Stimulated activated naive CD4-positive, alpha-beta T cell (primary cell): ENCODE measurements around the gene TSKU.
A peak's percentile ranks its signal among the peaks of the same experiment; 100 is the strongest.
"Not testable (repeated sequence)": the region's sequence is repeated elsewhere in the genome, so short reads cannot be mapped to it uniquely, and the experiment has no call there.

Experiments
- DNase-seq, 6 experiments: peaks; one replicate each; lab custom pipeline; 2025; lab: John Stamatoyannopoulos, UW

Gene TSKU

DNA sequence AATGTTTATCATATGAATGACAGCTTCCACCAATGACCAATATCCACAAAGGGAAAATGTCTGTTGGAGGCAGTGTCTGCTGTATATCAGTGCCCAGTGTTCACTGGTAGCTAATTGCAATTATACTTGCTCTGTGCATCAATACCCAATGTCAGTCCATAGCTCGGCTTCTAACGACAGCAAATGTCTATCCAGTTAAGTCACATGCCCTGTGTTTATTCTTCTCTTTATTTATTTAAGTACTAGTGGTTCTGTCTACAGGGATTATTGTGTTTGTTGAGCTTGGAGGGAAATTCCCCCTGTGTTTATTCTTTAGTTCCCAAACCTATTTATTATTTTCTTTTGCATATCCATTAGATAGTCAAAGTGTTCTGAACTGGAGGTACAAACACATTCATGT, 18.6 kb downstream of the TSKU start:
- no peak for DNase-seq

GRCh38 chr11:76802151-76802550, 19.0 kb downstream of the TSKU start:
- DNase-seq, result no peak

DNA sequence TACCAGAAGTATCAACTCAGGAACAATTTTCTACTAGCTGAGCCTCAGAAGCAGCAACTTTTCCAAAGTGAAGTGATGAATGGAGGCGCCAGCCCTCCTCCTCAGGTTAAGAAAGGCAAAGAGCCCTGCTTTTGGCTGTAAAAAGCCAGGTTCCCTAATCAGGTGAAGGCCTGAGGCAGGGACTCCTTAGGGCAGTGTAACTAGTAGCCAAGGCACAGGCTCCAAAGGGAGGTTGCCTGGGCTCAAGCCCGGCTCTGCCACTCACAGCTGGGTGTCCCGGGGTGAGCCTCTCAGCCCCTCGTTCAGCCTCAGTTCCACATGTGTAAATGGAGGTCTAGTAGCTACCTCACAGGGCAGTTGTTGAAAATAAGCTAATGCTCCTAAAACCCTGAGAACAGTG, 19.5 kb downstream of the TSKU start:
- no peak for DNase-seq

- DNase-seq, result no peak
Measured at GRCh38 chr11:76803023-76803422, 19.9 kb downstream of the TSKU start.

GRCh38 chr11:76803811-76804600, 20.9 kb downstream of the TSKU start:
- DNase-seq, result peak in 4 of 6 experiments; percentile 15 to 37 (median 31)

DNA sequence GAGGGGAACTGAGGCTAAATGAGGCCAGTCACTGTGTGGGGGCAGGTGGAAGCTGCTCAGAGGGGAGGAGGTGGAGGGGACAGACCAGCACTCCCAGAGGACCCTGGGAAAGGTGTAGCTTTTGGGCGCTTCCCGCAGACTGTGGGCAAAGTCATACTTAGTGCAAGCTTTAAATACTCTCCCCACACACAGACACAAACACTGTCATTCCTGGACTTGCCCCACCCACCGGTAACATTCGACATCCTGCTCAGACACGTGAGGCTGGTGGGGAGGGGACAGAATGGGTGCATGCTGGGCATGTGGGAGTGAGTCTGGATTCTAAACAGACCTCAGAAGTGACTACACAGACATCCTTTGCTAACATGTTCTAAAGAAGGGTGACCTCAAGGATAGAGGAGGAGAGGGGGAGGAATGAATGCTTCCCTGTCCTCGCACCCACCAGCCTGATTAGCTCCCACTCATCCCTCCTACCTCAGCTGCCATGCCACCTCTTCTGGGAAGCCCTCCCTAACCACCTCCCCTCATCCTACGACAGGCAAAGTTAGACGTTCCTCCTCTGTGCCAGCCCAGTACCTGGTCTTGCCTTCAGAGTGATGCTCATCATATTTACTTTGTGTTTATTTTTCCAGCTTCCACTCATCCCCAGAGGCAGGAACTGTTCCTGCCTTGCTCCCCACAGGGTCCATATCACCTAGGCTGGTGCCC, 22.2 kb downstream of the TSKU start:
- DNase-seq, result peak in 3 of 6 experiments; percentile 11 to 19 (median 16)

GRCh38 chr11:76806131-76806530, 23.0 kb downstream of the TSKU start:
- DNase-seq, result no peak

GRCh38 chr11:76806608-76807205, 23.6 kb downstream of the TSKU start:
- DNase-seq, result no peak

GRCh38 chr11:76807206-76807875, 24.2 kb downstream of the TSKU start:
- peak; percentile 8 to 62 (median 50) for DNase-seq

- no peak for DNase-seq
Measured at GRCh38 chr11:76808171-76808570, 25.0 kb downstream of the TSKU start.

DNA sequence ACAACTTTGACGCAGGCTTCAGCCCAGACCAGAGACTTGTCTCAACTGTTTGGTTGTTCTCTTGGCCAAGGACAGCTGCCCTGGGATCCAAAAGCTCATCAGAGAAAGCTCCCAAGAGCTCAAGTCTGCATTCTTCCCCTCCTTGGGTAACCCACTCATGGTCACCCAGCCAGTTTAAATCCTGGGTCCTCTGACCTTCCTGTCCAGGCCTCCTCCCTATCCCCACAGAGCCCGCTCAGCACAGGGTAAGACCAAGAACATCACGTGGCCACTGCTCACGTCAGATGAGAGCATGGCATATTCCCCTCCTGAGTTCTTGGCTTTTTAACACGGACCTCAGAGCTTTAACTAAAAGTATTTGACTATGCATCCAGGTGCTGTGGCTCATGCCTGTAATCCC, 25.8 kb downstream of the TSKU start:
- no peak for DNase-seq

DNA sequence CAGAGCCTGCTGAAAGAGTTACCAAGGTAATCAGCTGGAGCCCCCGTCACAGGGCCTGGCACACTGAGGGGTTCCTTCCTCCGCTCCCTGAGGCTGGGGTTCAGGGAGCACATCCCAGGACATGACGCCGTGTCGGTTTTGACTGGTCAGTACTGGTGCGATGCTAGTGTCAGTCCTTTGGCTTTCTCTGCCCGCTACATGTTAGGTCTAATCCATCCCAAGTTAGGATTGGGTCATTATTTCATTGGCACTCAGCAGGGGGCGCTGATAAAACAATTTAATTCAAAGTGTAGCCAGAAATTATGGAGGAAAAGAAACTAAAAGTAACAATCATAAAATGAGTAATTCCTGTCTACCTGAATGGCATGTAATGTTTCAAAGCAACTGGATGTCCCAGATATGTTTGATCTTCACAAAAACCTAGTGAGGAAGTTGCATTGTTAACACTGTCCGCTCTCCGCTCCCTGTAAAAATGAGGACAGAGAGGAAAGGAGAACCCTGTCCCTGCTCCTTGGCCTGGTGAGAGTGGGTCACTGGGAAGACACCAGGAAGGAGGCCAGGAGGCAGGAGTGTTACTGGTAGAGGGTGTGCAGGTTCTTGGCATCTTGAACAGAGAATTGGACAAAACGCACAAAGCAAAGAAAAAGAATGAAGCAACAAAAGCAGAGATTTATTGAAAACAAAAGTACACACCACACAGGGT, 27.1 kb downstream of the TSKU start:
- peak in 1 of 6 experiments; percentile 7 for DNase-seq

DNA sequence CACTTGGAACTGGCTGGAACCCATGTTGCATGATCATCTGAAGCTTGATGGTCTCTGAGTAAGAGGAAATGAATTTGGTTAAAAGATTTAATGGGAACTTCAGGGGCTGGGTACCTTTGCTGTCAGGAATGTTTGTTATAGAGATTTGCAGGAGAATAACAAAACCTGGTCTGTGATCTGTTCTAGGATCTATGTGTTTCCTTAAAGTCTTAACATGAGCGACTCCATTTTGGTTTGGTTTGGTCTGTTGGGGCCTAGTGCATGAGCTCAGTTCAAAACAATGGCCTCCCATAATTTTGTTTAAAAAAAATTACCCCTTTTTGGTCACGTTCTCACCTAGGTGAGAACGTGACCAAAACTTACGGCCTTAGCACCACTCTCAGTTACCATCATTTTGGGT, 28.1 kb downstream of the TSKU start:
- no peak for DNase-seq

GRCh38 chr11:76814414-76814813, 31.3 kb downstream of the TSKU start:
- no peak for DNase-seq

DNA sequence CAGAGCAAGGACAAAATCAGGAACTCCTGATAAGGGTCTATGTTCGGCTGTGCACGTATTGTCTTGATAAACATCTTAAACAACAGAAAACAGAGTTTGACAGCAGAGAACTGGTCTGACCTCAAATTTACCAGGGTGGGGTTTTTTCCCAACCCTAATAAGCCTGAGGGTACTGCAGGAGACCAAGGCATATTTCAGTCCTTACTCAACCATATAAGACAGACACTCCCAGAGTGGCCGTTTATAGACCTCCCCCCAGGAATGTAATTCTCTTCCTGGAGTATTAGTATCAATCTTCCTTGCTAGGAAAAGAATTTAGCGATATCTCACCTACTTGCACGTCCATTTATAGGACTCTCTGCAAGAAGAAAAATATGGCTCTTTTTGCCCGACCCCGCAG, 32.5 kb downstream of the TSKU start:
- DNase-seq, result not testable (repeated sequence)

DNA sequence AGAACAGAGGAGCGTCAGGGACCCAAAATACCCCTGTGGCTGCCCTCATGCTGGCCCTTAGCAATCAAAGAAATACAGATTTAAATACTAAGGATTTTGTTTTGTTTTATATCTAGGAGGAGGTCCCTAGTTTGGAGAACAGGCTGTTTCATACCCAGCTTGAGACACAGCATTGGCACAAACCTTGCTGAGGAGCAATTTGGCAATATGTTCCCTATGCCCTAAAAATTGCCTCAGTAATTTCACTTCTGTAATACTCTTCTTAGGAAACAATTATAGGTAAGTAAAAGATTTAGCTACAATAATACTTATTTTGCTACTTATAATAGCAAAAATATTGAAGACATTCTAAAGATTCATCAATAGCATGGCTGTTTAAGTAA, 37.0 kb downstream of the TSKU start:
- no peak for DNase-seq

DNA sequence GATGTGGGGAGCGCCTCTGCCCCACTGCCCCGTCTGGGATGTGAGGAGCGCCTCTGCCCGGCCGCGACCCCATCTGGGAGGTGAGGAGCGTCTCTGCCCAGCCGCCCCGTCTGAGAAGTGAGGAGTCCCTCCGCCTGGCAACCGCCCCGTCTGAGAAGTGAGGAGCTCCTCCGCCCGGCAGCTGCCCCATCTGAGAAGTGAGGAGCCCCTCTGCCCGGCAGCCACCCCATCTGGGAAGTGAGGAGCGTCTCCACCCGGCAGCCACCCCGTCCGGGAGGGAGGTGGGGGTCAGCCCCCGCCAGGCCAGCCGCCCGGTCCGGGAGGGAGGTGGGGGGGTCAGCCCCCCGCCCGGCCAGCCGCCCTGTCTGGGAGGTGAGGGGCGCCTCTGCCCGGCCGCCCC, 38.2 kb downstream of the TSKU start:
- not testable (repeated sequence) for DNase-seq

DNA sequence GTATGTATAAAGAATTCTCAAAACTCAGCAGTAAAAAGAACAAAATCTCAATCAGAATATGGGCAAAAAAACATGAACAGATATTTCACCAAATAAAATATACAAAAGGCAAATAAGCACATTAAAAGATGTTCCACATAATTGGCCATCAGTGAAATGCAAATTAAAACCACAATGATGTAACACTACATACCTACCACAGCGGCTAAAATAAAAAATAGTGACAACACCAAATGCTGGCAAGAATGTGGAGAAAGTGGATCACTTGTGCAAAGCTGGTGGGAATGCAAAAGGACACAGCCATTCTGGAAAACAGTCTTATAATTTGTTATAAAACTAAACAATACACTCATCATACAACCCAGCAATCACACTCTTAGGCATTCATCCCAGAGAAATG, 39.2 kb downstream of the TSKU start:
- DNase-seq, result no peak

DNA sequence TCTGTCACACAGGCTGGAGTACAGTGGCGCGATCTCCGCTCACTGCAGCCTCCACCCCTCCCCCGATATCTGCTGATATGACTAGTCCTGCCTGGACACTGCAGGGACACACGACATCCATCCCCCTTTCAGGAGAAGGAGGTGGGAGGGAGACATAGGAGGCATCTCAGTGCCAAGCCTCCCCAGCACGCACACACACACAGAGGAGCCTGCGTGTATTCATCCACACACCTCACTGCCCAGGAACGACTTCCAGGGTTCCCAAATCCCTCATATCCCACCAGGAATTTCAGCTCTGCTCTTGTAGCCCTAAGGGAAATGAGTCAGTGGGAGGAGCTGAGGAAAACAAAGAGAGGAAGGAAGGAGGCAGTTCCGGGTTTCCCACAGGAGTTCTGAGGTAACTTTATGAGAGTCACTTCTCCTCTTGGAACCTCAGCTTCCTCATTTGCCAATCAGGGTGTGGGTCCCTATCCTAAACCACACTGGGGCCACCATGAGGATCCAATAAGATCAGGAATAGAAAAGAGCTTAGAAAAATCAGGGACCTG, 40.4 kb downstream of the TSKU start:
- no peak for DNase-seq

DNA sequence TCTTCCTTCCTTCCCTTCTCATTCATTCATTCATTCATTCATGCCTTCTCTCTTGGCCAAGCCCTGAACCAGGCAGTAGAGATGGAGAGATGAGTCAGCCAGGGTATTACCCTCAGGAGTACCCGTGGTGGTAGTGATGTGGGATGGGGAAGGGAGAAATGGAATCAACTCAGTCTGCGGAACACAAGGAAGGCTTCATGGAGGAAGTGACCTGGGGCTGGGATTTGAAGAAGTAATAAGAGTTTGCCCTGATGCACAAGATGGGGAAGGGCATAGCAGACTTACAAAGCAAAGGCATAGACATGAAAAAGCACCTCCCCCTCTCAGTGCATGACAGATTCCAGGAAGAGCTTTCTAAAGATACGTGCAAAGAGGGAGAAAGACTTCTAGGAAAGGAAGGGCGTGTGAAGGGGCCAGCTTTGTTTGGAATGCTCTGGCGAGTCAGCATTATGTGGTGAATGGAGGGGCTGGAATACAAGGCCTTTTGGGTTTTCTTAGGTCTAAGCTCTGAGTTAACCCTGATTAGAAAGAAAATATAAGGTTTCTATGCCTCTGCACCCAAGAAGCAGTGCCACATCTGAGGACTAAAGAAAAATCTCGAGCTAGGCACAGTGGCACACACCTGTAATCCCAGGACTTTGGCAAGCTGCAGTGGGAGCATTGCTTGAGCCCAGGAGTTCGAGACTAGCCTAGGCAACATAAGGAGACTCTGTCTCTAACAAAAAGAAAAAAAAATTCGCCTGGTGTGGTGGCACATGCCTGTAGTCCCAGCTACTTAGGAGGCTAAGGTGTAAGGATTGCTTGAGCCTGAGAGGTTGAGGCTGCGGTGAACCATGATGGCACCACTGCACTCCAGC, 41.2 kb downstream of the TSKU start:
- DNase-seq, result no peak
